NOMO-1 treated with DMSO at 0.1 percent for 48 hours (cell line): ENCODE measurements around the gene EDA2R.

Experiments
- DNase-seq: peaks from one replicate; lab custom pipeline; 2025; ENCODE audit not compliant: unreplicated experiment; lab: John Stamatoyannopoulos, UW

EDA2R gene

DNA sequence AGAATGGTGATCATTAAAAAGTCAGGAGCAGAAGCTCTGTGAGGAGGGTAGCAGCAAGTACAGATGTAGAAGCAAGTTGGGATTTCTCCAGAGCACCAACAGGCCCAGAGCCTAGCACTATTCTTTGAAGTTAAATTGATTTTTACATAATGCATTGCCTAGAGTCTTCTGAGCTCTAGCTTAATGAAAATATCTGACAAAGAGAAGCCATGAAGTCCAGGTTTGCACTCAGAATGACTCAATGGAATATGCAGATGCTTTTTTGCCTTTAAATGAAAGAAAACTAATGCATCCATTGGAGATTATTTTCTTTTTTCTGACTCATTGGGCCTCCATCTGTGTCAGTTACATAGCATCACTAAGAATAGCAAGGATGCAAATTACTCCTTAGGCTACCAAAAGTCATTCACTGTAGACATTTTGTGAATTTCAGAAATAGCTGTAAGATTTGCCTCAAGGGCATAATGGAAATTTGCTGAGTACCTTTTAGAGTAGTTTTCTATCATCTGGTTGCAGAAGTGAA, 91.0 kb downstream of the EDA2R start:
- DNase-seq = no peak
